ENCODE data around the gene ISG15. TPM values are rescaled to one million over a fixed set of nuclear protein-coding genes. Genes with fewer than 3 reads are reported as not detected.
"Not testable (repeated sequence)": the region's sequence is repeated elsewhere in the genome, so short reads cannot be mapped to it uniquely, and the experiment has no call there.

Gene ISG15
- total RNA-seq, 1 donor: 90.5 TPM

DNA sequence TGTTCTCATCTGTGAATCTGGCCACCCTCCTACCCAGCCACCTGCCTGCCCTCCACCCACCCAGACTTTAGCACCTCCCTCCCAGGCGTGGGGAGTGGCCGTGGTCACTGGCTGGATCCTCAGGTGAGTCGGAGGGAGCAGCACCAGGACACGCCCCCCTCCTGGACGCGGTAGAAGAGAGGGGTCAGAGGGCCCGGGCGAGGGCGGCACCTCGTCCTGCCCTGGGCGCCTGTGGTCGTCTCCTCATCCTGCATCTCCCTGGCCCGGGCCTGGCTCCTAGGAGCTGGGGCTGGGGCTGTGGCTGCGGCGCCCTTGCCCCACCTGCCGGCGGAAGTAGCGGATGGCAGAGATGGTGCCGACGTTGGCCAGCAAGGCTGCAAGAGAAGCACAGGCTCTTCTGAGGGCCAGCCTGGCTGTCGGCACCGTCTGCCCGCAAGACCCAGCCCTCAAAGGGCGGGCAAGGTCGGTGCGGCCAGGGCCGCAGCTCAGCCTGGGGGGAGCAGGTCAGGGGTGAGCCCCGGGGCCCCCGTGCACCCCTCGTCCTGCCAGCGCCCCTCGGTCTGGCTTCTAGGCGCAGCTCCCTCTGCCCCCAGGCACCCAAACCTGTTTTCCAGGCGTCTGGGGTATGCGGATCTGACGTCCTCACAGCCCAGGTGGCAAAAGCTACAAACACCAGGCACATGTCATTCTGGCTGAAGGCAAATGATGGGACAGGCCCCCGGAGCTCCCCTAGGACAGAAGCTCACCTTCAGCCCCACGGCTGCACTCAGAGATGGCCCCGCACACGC lies 37.2 kb upstream of the ISG15 start:
- peak overlapping the region; percentile 70 for H2AFZ ChIP-seq (ENCODE audit: low read length)

DNA sequence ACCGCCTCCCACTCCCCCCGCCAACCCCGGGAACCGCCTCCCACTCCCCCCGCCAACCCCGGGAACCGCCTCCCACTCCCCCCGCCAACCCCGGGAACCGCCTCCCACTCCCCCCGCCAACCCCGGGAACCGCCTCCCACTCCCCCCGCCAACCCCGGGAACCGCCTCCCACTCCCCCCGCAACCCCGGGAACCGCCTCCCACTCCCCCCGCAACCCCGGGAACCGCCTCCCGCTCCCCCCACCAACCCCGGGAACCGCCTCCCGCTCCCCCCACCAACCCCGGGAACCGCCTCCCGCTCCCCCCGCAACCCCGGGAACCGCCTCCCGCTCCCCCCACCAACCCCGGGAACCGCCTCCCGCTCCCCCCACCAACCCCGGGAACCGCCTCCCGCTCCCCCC lies 36.5 kb upstream of the ISG15 start:
- H2AFZ ChIP-seq (ENCODE audit: low read length); H3K4me3 ChIP-seq (ENCODE audit: insufficient read depth, low read length); H3K36me3 ChIP-seq (ENCODE audit: insufficient read depth, low read length); DNase-seq (ENCODE audit: insufficient read length, low spot score, missing footprints); H4K20me1 ChIP-seq (ENCODE audit: insufficient read depth, low read length); H3K79me2 ChIP-seq (ENCODE audit: insufficient read depth, low read length); H3K4me1 ChIP-seq (ENCODE audit: insufficient read depth, low read length); H3K4me2 ChIP-seq (ENCODE audit: insufficient read depth, low read length); H3K27me3 ChIP-seq (ENCODE audit: insufficient read depth, low read length); H3K27ac ChIP-seq (ENCODE audit: low read depth, low read length); H3K9me3 ChIP-seq (ENCODE audit: low read depth, low read length): not testable (repeated sequence)

More for the DNA sequence above, 37.2 kb upstream of the ISG15 start:
- Histone ChIP-seq H3K4me3 (ENCODE audit: insufficient read depth, low read length) (peak overlapping the region; percentile 61), H3K36me3 (ENCODE audit: insufficient read depth, low read length) (no peaks in the 10 kb centered on the region), H3K4me1 (ENCODE audit: insufficient read depth, low read length) (no peaks in the 10 kb centered on the region), H3K9me3 (ENCODE audit: low read depth, low read length) (no peaks in the 10 kb centered on the region), H4K20me1 (ENCODE audit: insufficient read depth, low read length) (no peaks in the 10 kb centered on the region), H3K4me2 (ENCODE audit: insufficient read depth, low read length) (peak overlapping the region; percentile 78), H3K27me3 (ENCODE audit: insufficient read depth, low read length) (no peaks in the 10 kb centered on the region), H3K79me2 (ENCODE audit: insufficient read depth, low read length) (no peaks in the 10 kb centered on the region), H3K27ac (ENCODE audit: low read depth, low read length) (no peak overlapping the region)
- peak; percentile 99 for DNase-seq (ENCODE audit: insufficient read length, low spot score, missing footprints)
- TF ChIP-seq, protein P1, sequence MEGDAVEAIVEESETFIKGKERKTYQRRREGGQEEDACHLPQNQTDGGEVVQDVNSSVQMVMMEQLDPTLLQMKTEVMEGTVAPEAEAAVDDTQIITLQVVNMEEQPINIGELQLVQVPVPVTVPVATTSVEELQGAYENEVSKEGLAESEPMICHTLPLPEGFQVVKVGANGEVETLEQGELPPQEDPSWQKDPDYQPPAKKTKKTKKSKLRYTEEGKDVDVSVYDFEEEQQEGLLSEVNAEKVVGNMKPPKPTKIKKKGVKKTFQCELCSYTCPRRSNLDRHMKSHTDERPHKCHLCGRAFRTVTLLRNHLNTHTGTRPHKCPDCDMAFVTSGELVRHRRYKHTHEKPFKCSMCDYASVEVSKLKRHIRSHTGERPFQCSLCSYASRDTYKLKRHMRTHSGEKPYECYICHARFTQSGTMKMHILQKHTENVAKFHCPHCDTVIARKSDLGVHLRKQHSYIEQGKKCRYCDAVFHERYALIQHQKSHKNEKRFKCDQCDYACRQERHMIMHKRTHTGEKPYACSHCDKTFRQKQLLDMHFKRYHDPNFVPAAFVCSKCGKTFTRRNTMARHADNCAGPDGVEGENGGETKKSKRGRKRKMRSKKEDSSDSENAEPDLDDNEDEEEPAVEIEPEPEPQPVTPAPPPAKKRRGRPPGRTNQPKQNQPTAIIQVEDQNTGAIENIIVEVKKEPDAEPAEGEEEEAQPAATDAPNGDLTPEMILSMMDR (IDR thresholded peaks at IDR 0.05; ENCODE audit: extremely low read depth, low read depth, low read length): peak; percentile 45

DNA sequence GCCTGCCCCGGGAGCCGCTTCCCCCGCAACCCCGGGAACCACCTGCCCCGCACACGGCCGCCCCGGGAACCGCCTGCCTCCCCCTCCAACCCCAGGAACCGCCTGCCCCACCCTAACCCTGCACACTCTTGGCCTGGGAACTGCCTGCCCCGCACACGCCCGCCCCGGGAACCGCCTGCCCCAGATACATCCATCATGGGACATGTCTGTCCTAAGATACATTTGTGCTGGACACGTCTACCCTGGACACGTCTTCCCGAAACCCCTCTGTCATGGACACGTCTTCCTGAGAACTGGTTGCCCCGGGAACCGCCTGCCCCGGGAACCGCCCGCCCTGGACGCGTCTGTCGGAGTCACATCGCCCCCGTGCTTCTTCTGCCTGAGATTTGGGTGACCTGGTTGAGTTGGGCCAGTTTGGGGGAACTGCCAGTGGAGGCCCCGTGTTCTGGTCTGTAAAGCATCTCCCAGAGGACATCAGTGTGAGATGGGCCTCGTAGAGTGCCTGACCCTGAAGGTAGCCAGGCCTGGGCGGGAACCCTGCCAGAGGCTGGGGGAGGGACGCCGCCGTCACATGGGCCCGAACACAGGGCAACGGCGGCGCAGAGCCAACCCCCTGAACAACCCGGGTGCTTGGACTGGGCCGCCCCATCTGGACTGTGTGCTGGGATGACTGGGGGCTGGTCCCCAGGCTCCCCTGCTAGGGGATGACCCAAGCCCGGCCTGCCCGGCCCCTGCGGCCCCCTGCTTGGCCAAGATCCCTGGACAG lies 35.0 kb upstream of the ISG15 start:
- Histone ChIP-seq H3K79me2 (ENCODE audit: insufficient read depth, low read length) (no peaks in the 10 kb centered on the region), H3K4me2 (ENCODE audit: insufficient read depth, low read length) (no peak overlapping the region), H3K9me3 (ENCODE audit: low read depth, low read length) (no peaks in the 10 kb centered on the region), H2AFZ (ENCODE audit: low read length) (no peak overlapping the region), H3K27me3 (ENCODE audit: insufficient read depth, low read length) (no peaks in the 10 kb centered on the region), H3K4me3 (ENCODE audit: insufficient read depth, low read length) (no peak overlapping the region), H3K27ac (ENCODE audit: low read depth, low read length) (no peak overlapping the region), H3K36me3 (ENCODE audit: insufficient read depth, low read length) (no peaks in the 10 kb centered on the region), H4K20me1 (ENCODE audit: insufficient read depth, low read length) (no peaks in the 10 kb centered on the region), H3K4me1 (ENCODE audit: insufficient read depth, low read length) (no peaks in the 10 kb centered on the region)
- DNase-seq (ENCODE audit: insufficient read length, low spot score, missing footprints): peak; percentile 87
- TF ChIP-seq, protein P1 (IDR thresholded peaks at IDR 0.05; ENCODE audit: extremely low read depth, low read depth, low read length): no peak

DNA sequence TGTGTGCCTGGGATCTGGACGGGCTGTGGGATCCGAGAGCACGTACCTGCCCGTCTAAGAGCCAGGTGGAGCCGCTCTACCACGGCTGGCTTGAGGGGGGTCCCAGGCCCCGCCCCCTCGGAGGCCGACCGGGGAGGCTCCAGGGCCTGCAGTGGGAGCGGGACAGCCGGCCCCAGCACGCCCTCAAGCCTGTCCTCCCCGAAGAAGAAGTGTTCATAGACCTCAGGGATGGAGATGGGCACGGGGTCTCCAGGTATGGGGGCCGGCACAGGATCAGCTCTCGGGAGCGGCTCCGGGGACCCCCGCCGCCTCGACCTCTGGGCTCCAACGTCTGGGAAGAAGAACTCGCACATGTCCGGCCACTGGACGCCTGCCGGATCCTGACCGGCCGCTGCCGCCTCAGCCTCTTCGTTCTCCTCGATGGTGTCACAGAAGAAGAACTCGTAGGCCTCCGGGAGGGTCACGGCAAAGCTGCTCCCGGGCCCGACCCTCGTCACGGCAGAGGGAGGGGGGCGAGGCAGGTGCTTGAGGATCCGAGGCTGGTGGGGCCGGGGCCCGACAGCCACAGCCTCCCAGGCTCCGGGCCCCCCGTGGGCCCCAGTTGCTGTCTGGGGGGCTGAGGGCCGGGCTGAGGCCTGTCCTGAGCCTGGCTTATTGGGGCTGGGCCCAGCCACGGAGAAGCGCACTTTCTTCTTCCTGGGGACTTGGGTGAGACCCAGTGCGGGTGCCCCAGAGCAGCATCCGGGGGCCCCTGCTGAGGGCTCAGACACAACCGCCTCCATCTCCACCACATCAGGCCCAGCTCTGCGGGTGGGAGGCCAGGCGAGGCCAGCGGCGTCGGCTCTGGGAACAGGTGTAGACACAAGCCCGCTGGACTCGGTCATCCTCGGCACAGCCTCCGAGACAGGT lies 34.2 kb upstream of the ISG15 start:
- H4K20me1 ChIP-seq (ENCODE audit: insufficient read depth, low read length): no peaks in the 10 kb centered on the region
- no peaks in the 10 kb centered on the region for H3K9me3 ChIP-seq (ENCODE audit: low read depth, low read length)
- H3K4me2 ChIP-seq (ENCODE audit: insufficient read depth, low read length): no peak overlapping the region
- H3K27ac ChIP-seq (ENCODE audit: low read depth, low read length): no peak overlapping the region
- no peaks in the 10 kb centered on the region for H3K36me3 ChIP-seq (ENCODE audit: insufficient read depth, low read length)
- H3K4me3 ChIP-seq (ENCODE audit: insufficient read depth, low read length): no peak overlapping the region
- DNase-seq (ENCODE audit: insufficient read length, low spot score, missing footprints): peak; percentile 87
- no peak overlapping the region for H2AFZ ChIP-seq (ENCODE audit: low read length)
- no peaks in the 10 kb centered on the region for H3K27me3 ChIP-seq (ENCODE audit: insufficient read depth, low read length)
- H3K79me2 ChIP-seq (ENCODE audit: insufficient read depth, low read length): no peaks in the 10 kb centered on the region
- no peaks in the 10 kb centered on the region for H3K4me1 ChIP-seq (ENCODE audit: insufficient read depth, low read length)
- TF ChIP-seq, protein P1 (IDR thresholded peaks at IDR 0.05; ENCODE audit: extremely low read depth, low read depth, low read length): no peak
